OCI-M2 (cell line): ENCODE results near the gene DMRTC2.

Source experiments
- DNase-seq: peaks from one replicate; lab custom pipeline; 2025; ENCODE audit not compliant: unreplicated experiment; lab: John Stamatoyannopoulos, UW

DMRTC2 gene

DNA sequence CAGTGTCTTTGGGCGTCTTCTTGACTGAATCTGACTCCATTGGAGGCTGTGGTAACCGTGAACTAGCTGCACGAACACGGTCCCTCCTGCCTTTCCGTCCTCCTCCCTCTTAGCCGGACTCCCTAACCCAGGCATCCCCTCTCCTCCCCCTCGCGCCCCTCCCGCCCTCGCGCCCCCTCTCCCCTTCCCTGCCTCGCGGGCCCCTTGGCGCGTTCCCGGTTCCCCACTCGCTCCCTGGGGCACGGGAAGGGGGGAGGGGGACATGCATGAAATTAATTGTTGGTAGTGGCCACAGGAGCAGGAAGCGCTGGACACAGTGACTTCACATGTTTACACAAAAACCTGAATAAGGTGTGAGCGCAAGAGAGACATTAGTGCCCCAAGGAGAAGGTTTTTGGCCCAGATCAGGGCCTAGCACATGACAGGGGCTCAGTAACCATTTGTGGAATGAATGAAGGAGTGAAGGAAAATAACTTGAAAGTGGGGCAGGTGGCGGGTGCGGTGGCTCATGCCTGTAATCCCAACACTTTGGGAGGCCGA lies 279 bp downstream of the DMRTC2 start:
- DNase-seq: no peak

- DNase-seq: no peak
These were observed 2.7 kb downstream of the DMRTC2 start for GRCh38 chr19:41847351-41848105.

DNA sequence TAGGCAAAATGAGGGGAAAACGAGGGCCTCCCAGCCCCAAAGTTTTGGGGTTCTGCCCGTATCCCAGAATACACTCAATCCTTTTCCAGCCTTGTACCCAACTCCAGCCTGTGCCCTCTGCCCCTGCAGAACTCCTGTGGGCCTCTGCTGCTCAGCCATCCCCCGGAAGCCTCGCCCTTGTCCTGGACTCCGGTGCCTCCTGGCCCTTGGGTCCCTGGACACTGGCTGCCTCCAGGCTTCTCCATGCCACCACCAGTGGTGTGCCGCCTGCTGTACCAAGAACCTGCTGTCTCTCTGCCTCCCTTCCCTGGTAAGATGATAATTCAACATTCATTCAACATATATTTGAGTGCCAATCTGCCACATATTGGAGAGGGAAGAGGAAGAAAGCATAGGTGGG lies 3.8 kb downstream of the DMRTC2 start:
- DNase-seq: no peak

- DNase-seq: no peak
These were observed 4.2 kb downstream of the DMRTC2 start for GRCh38 chr19:41849067-41849466.

- DNase-seq: no peak
These were observed 5.5 kb downstream of the DMRTC2 start for GRCh38 chr19:41850381-41850780.

DNA sequence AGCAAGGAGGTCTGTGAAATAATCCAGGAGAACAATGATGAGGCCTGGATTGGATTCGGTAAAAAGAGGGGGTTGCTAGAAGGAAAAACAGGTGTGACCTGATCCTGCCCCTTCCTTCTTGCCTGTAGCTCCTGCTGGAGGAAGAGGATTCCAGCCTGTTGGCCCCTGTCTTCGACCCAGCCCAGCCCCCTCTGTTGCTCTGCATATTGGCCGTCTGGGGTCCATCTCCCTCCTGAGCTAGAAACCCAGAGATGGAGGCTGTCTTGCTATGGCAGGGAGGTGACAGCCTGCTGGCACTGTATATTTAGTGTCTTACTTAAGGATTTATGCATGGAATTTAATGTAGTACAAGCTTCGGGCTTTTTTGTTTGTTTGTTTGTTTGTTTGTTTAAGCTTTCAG lies 6.6 kb downstream of the DMRTC2 start:
- DNase-seq: no peak

DNA sequence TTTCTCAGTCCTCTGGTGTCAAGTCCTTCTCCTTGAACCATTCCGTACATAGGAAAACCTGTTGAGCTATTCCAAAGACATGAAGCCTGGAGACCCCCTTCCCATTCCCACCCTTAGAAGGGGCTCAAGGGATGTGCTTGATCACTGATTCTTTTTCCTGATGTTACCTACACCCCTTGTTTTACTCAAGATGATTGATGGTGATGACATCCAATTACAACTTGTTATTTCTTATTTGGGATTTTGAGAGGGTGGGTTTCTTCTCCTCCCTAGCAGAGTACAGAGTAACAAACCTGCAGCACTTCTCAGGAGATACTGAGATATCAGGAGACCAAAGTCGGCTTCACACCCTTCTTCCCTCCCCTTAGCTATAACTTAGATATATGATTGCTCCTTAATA lies 8.5 kb downstream of the DMRTC2 start:
- DNase-seq: no peak

- DNase-seq: no peak
These were observed 8.9 kb downstream of the DMRTC2 start for GRCh38 chr19:41853768-41854167.

- no peak for DNase-seq
These were observed 14.4 kb downstream of the DMRTC2 start for GRCh38 chr19:41859213-41859617.

GRCh38 chr19:41859618-41860418 lies 15.0 kb downstream of the DMRTC2 start, which contains the start of gene RPS19:
Gene RPS19, plus strand, starts transcription at chr19:41860255. Its CDS starts 520 bp downstream, at chr19:41860775.
- DNase-seq: peak; percentile 90

- DNase-seq: no peak
These were observed 15.7 kb downstream of the DMRTC2 start for GRCh38 chr19:41860419-41861115.

DNA sequence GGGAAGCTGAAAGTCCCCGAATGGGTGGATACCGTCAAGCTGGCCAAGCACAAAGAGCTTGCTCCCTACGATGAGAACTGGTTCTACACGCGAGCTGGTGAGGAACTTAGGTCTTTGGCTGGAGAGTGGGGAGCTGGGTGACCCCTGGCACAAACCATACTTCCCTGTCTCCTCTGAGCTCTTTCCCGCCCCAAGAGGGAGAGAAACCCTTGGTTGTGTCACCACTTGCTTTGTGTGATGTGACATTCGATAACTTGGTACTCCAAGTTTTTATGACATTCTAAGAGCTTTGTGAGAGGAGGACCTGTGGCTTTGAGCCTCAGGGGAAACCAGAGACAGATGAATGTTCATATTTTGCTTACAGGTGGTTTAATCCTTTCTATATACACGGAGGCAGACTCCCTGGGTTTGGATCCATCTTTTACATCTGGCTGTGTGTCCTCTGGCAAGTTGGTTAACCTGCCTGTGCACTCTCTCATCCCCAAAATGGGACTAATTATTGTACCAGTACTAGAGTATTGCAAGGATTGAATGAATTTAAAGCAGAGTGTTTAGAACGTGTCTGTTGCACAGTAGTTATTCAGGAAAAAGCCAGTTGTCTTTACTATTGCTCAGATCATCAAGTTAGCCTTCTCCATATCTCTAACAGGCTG lies 16.4 kb downstream of the DMRTC2 start:
- DNase-seq: no peak

GRCh38 chr19:41861846-41862245 lies 17.0 kb downstream of the DMRTC2 start:
- DNase-seq: no peak

DNA sequence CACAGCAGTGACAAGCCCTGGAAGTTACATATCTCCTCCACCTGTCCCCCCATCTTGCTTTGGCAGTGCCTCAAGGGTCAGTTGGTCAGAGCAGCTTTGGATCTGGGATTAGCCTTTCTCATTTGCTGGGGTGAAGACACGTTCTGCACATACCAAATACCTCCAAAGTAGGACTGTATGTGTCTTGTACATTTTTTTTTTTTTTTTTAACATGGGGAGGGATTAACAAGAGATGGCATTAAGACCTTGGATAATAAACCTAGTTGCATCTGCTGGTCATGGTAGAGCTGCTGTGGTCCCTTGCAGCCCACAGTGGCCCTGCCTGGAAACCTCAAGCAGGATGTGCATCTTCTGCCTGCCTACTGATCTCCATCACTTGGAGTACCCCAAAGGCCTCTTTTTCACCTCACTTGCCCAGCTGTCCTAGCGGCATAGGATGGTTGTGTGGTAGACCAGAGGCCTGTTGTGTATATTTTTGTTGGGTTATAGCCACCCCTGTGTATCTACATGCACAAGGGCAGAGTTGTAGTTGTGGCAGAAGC lies 17.7 kb downstream of the DMRTC2 start:
- no peak for DNase-seq

DNA sequence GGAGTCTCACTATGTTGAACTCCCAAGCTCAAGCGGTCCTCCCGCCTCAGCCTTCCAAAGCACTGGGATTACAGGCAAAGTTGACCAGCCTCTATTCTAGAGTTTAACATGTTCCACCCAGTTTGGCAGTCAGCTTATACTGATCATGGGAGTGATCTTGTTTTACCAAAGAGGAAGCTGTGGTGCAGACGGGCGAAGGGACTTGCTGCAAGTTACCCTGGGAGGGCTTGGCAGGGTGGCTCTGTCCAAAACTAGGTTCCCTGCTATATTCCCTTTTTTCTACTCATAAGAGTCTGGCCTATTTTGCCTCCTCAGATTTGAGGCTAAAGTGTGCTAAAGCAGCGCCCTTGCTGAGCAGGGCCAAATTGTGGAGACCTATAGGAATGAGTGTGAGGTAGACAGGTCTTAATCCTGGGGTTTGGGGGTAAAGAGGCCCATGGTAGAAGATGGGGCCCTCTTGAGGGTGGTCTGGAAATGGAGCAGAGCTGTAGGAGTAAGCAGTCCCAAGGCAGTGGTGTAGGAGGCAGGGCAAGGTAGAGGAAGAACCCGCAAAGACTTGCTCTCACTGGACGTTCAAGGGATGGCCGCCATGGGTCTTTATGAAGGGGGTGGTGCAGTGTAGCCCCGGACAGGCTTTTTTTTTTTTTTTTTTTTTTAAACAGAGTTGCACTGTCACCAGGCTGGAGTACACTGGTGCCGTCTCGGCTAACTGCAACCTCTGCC lies 18.5 kb downstream of the DMRTC2 start:
- no peak for DNase-seq

- DNase-seq: no peak
These were observed 19.5 kb downstream of the DMRTC2 start for GRCh38 chr19:41864374-41864773.

DNA sequence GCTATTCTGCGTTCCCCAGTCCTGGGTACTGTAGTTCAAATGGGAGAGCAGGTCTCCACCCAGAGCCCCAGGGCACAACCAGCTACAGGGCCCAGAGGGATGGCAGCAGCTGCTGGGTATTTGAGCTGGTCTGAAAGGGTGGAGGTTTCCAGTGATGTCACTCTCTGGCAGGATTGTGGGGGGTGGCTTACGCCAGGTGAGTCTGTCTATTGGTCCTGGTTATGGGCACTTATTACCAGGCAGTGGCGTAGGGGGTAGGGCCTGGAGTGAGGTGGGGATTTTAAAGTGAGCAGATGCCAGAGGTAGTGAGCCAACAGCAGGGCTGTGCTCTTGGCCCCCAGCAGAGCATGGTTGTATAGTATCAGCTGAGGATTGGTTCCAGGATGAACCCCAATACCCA lies 21.4 kb downstream of the DMRTC2 start:
- DNase-seq: no peak

DNA sequence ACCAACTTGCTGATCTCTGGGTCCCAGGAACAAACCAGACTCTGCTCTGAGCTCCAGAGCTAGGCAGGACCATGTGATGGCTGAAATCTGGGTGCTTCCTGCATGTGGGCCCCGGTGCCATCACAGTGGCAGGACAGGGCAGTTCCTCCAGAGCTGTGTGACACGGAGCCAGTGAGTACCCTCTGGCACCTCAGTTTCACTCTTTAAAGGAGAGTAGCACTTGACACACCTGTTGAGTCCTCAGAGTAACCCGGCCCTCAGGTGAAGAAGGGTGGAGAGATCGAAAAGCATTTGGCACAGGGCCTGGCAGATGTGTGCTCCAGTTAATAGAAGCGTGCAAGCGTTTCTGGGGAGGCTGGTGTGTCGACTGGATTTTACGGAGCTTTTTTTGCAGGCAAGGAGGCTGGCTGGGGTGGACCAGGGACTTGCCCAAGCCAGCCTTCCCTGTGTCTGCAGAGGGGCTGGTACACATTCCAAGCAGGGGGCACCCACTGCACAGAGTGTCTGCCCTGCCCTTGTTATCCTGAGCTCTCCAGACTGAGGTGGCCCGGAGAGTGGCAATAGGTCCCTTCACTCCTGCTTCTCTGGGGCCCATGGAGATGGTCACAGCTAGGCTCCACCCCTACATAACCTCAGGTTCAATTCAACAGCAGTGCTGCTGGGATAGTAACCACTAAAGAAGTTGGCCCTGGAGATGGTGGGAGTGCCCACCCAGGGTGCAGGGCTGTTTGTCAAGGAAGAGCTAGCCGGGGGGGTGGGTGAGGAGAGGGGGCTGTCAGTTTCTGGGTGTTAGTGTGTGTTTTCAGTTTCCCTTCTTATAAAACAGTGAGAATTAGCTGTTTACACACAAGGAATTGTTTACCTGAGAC lies 23.5 kb downstream of the DMRTC2 start:
- no peak for DNase-seq

GRCh38 chr19:41868989-41869300 lies 24.1 kb downstream of the DMRTC2 start:
- DNase-seq: no peak
